Muscle layer of colon (tissue), 2 donors: ENCODE data around the gene CROCC.

Source experiments
- H3K27ac ChIP-seq: one replicate; pipeline ENCODE4 v1.7.0; 2013; ENCODE audit warnings: low read depth, mild to moderate bottlenecking, low read length, moderate library complexity
- H3K27me3 ChIP-seq, 2 donors: one replicate each; pipeline ENCODE4 v1.7.0; 2013; ENCODE audit warnings: low read length in 2 of 2, mild to moderate bottlenecking in 2 of 2; ENCODE audit not compliant: insufficient read depth in 2 of 2, control insufficient read depth in 1 of 2
- H3K36me3 ChIP-seq: one replicate; pipeline ENCODE4 v1.7.0; 2013; ENCODE audit warnings: mild to moderate bottlenecking, low read length; ENCODE audit not compliant: insufficient read depth
- H3K4me1 ChIP-seq: one replicate; pipeline ENCODE4 v1.7.0; 2013; ENCODE audit warnings: mild to moderate bottlenecking, low read length; ENCODE audit not compliant: insufficient read depth
- H3K4me3 ChIP-seq, 2 donors: one replicate each; pipeline ENCODE4 v1.7.0; 2013; ENCODE audit warnings: low read length in 2 of 2, low read depth in 1 of 2, mild to moderate bottlenecking in 1 of 2, moderate library complexity in 1 of 2
- H3K9ac ChIP-seq: one replicate; pipeline ENCODE4 v1.7.0; 2013; ENCODE audit warnings: low read length
- H3K9me3 ChIP-seq: one replicate; pipeline ENCODE4 v1.7.0; 2013; ENCODE audit warnings: mild to moderate bottlenecking, low read length
- donor health status: abdominal sarcoma.
- donor health status: Adenocarcinoma of cecum.

CROCC gene

GRCh38 chr1:17013491-17014320 is 92.0 kb downstream of the CROCC start:
- H3K27me3 ChIP-seq = no peaks in the 10 kb centered on the region
- no peak overlapping the region for H3K4me3 ChIP-seq
- no peaks in the 10 kb centered on the region for H3K9me3 ChIP-seq
- H3K27ac ChIP-seq = no peak overlapping the region
- H3K9ac ChIP-seq = no peak overlapping the region
- peaks cover 9% of the 10 kb centered on the region for H3K36me3 ChIP-seq
- peaks cover 18% of the 10 kb centered on the region for H3K4me1 ChIP-seq

DNA sequence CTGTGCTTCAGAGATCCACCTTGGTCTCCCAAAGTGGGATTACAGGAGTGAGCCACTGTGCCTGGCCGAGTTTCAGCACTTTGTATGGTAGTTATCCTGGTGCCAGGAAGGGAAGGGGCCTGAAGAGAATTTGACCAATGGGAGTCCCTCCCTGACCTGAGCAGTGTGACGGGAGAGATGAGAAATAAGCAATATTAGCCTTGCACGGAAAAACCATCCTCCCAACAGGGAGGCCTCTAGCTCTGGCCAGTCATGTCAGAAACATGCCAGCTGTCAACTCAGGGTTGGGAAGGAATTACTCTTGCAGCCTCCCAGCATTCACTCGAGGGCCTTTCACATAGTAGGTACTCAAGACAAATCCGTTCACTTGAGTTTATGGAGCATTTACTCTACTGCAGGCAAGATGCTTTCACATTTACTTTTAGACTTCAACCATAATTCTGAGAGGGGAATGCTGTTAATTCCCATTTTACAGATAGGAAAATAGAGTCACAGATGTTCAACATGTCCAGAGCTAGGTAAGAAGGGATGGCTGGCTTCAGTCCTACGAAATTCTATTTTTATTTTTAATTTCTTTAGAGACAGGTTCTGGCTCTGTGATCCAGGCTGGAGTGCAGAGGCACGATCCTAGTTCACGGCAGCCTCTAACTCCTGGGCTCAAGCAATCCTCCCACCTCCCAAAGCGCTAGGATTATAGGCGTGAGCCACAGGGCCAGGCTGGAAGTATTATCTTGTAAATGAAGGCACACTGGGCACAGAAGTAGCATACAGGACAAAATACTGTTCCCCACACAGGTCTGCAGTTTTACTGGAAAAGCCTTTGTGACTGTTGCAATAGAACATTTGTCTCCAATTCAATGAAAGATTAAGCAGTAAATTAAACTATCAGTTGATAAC is 93.2 kb downstream of the CROCC start:
- no peak overlapping the region for H3K27ac ChIP-seq
- no peaks in the 10 kb centered on the region for H3K9me3 ChIP-seq
- H3K27me3 ChIP-seq = no peaks in the 10 kb centered on the region
- no peak overlapping the region for H3K9ac ChIP-seq
- H3K36me3 ChIP-seq = peaks cover 20% of the 10 kb centered on the region
- no peak overlapping the region for H3K4me3 ChIP-seq
- peaks cover 18% of the 10 kb centered on the region for H3K4me1 ChIP-seq

DNA sequence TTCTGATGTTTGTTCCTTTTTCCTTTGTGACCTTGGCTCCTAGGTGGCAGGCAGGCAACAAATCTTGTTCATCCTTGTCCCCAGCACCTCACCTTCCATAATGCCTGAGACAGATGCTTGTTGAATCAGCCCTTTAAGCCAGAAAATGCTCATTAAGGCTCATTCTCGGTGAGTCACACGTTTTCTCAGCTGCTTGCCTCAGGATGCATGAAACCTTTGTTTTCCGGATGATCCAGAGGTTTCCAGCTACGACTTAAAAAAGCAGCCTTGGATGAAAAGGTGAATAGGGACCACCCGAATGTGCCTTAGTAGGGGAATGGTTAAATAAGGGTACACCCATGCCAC is 94.6 kb downstream of the CROCC start:
- Histone ChIP-seq H3K9ac (no peak overlapping the region), H3K9me3 (no peaks in the 10 kb centered on the region), H3K27ac (no peak overlapping the region), H3K4me1 (peaks cover 17% of the 10 kb centered on the region), H3K4me3 (no peak overlapping the region), H3K27me3 (no peaks in the 10 kb centered on the region), H3K36me3 (peaks cover 34% of the 10 kb centered on the region)

DNA sequence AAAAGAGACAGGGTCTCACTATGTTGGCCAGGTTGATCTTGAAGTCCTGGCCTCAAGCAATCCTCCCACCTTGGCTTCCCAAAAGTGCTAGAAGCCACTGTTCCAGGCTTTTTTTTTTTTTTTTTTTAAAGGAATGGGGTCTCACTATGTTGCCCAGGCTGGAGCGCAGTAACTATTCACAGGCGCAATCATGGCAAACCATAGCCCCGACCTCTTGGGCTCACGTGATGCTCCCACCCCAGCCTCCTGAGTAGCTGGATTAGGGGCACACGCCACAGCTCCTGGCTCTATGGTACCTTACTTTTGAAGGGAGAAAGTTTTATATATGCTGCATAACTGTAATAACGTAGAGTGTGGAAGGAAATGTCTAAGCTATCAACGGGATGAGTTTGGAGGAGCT is 95.7 kb downstream of the CROCC start:
- H3K9me3 ChIP-seq = no peaks in the 10 kb centered on the region
- no peak overlapping the region for H3K4me3 ChIP-seq
- H3K9ac ChIP-seq = no peak overlapping the region
- H3K4me1 ChIP-seq = peaks cover 12% of the 10 kb centered on the region
- H3K27me3 ChIP-seq = no peaks in the 10 kb centered on the region
- no peak overlapping the region for H3K27ac ChIP-seq
- H3K36me3 ChIP-seq = peaks cover 45% of the 10 kb centered on the region

- H3K9ac ChIP-seq = no peak overlapping the region
- H3K4me3 ChIP-seq = no peak overlapping the region
- no peaks in the 10 kb centered on the region for H3K27me3 ChIP-seq
- no peaks in the 10 kb centered on the region for H3K9me3 ChIP-seq
- peaks cover 59% of the 10 kb centered on the region for H3K36me3 ChIP-seq
- H3K27ac ChIP-seq = no peak overlapping the region
- H3K4me1 ChIP-seq = peaks cover 11% of the 10 kb centered on the region
Measured at GRCh38 chr1:17018849-17019248, 97.1 kb downstream of the CROCC start.

- H3K27me3 ChIP-seq = no peaks in the 10 kb centered on the region
- H3K4me3 ChIP-seq = no peak overlapping the region
- H3K9me3 ChIP-seq = no peaks in the 10 kb centered on the region
- H3K9ac ChIP-seq = no peak overlapping the region
- peaks cover 72% of the 10 kb centered on the region for H3K36me3 ChIP-seq
- H3K4me1 ChIP-seq = peaks cover 11% of the 10 kb centered on the region
- H3K27ac ChIP-seq = no peak overlapping the region
Measured at GRCh38 chr1:17020502-17020901, 98.8 kb downstream of the CROCC start.

- no peak overlapping the region for H3K27ac ChIP-seq
- H3K27me3 ChIP-seq = no peaks in the 10 kb centered on the region
- H3K36me3 ChIP-seq = peaks cover 86% of the 10 kb centered on the region
- H3K4me1 ChIP-seq = peaks cover 11% of the 10 kb centered on the region
- H3K4me3 ChIP-seq = no peak overlapping the region
- no peak overlapping the region for H3K9ac ChIP-seq
- H3K9me3 ChIP-seq = no peaks in the 10 kb centered on the region
Measured at GRCh38 chr1:17021896-17022295, 100.2 kb downstream of the CROCC start.
